ENCODE results near the gene ISCU. TPM values are rescaled to one million over a fixed set of nuclear protein-coding genes. Genes with fewer than 3 reads are reported as not detected.
A peak's percentile ranks its signal among the peaks of the same experiment; 100 is the strongest.

ISCU gene
- total and polyA plus RNA-seq, 9 of the 15 experiments (the other 6 are each of a cell fraction or from before 2014, with no cell fraction given): 15.9 to 92.5 (median 77.3) TPM

DNA sequence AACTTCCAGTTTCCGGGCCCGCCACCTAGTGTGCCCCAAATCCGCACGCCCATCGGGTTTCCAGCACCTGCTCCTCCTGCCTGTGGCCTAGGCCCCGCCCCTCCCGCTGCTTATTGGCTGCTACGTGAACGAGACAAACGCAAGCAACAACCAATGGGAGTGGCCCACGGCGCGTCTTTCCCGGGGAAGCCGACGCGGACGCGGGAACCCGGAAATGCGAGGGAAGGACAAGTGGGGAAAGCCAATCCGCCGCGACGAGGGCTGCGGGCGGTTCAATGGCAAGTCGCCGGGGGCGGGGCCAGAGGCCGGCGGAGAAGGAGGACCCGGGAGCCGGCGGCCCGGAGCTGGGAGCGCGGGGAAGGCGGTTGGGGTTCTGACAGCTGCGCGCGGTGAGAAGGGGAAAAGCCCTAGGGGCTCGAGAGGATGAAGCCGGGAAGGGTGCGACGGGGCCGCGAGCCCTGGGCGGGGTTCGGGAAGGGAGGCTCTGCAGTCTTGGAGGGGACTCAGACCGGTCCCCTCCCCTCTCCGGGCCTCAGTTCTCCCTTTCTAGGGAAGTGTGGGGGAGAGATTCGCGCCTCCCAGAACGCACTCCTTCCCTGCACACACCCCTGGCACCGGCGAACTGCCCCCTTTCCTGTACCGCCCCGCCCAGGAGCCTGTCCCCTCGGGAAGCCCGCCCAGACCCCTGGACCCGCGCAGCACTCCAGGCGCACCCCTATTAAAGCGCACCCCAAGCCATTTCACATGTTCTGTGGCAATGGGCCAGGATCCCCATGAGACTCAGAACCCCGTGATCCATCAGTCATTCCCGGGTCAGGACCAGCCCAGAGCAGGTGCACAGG lies 47.2 kb upstream of the ISCU start, which contains the start of gene FICD (continued):
- TF ChIP-seq, protein P1, sequence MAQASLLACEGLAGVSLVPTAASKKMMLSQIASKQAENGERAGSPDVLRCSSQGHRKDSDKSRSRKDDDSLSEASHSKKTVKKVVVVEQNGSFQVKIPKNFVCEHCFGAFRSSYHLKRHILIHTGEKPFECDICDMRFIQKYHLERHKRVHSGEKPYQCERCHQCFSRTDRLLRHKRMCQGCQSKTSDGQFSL (CRISPR knock-in tag; IDR thresholded peaks at IDR 0.05): no peak
- TF ChIP-seq, protein P1 (tag; IDR thresholded peaks at IDR 0.05): no peak
- TF ChIP-seq U2AF1 (optimal IDR thresholded peaks at IDR 0.05; ENCODE audit: low read depth, low read length) (peak; percentile 71), CHD1 (IDR thresholded peaks at IDR 0.05; ENCODE audit: low read length) (no peak), DACH1 (IDR thresholded peaks at IDR 0.05; ENCODE audit: partially characterized antibody) (no peak), POLR2AphosphoS2 (IDR thresholded peaks at IDR 0.05; ENCODE audit: low read length) (no peak), MAFF (IDR thresholded peaks at IDR 0.05; ENCODE audit: low read length) (no peak), POLR2AphosphoS5 (IDR thresholded peaks at IDR 0.05; ENCODE audit: control insufficient read depth, insufficient read depth, low read depth, low read length) (peak; percentile 51; the same call in 1 of the 2 replicates), LEF1 (IDR thresholded peaks at IDR 0.05) (no peak), PURB (CRISPR knock-in tag; IDR thresholded peaks at IDR 0.05; ENCODE audit: low read depth) (no peak), MTF1 (CRISPR knock-in tag; IDR thresholded peaks at IDR 0.05; ENCODE audit: borderline replicate concordance) (no peak), ARHGAP35 (IDR thresholded peaks at IDR 0.05; ENCODE audit: partially characterized antibody) (no peak), ADNP (tag; IDR thresholded peaks at IDR 0.05) (no peak), RBM25 (IDR thresholded peaks at IDR 0.05; ENCODE audit: low read depth, low read length, severe bottlenecking) (peak; percentile 94), ZNF644 (tag; IDR thresholded peaks at IDR 0.05; ENCODE audit: low read depth) (no peak), SRSF9 (IDR thresholded peaks at IDR 0.05; ENCODE audit: borderline replicate concordance, low read depth, low read length) (no peak), NCOA4 (IDR thresholded peaks at IDR 0.05; ENCODE audit: partially characterized antibody) (no peak), MEIS2 (IDR thresholded peaks at IDR 0.05; ENCODE audit: partially characterized antibody) (no peak), ESRRA (IDR thresholded peaks at IDR 0.05; ENCODE audit: borderline replicate concordance, low read depth) (no peak; the same call in 1 of the 2 replicates), RBM17 (IDR thresholded peaks at IDR 0.05; ENCODE audit: borderline replicate concordance, low read depth, low read length) (no peak), RB1 (IDR thresholded peaks at IDR 0.05; ENCODE audit: low read depth) (peak; percentile 29), ZNF143 (CRISPR knock-in tag; IDR thresholded peaks at IDR 0.05) (no peak), FOXA3 (CRISPR knock-in tag; conservative IDR thresholded peaks at IDR 0.05 in 1 of 2, IDR thresholded peaks at IDR 0.05 in 1 of 2) (0 out of 4 replicates have a peak, but pooled peaks of 1 of the 2 experiments have one; percentile 15), ZNF354B (CRISPR knock-in tag; IDR thresholded peaks at IDR 0.05) (no peak)
- TF ChIP-seq, protein P2, sequence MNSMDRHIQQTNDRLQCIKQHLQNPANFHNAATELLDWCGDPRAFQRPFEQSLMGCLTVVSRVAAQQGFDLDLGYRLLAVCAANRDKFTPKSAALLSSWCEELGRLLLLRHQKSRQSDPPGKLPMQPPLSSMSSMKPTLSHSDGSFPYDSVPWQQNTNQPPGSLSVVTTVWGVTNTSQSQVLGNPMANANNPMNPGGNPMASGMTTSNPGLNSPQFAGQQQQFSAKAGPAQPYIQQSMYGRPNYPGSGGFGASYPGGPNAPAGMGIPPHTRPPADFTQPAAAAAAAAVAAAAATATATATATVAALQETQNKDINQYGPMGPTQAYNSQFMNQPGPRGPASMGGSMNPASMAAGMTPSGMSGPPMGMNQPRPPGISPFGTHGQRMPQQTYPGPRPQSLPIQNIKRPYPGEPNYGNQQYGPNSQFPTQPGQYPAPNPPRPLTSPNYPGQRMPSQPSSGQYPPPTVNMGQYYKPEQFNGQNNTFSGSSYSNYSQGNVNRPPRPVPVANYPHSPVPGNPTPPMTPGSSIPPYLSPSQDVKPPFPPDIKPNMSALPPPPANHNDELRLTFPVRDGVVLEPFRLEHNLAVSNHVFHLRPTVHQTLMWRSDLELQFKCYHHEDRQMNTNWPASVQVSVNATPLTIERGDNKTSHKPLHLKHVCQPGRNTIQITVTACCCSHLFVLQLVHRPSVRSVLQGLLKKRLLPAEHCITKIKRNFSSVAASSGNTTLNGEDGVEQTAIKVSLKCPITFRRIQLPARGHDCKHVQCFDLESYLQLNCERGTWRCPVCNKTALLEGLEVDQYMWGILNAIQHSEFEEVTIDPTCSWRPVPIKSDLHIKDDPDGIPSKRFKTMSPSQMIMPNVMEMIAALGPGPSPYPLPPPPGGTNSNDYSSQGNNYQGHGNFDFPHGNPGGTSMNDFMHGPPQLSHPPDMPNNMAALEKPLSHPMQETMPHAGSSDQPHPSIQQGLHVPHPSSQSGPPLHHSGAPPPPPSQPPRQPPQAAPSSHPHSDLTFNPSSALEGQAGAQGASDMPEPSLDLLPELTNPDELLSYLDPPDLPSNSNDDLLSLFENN (IDR thresholded peaks at IDR 0.05; ENCODE audit: low read depth in 2 of 2, low read length in 2 of 2): 0 out of 4 replicates have a peak, but pooled peaks of 1 of the 2 experiments have one; percentile 35
